Fibroblast of pulmonary artery (primary cell): ENCODE measurements around the gene LAMTOR1.

ENCODE experiments used
- DNase-seq: peaks from one replicate; pipeline ENCODE4 v3.0.0-alpha.2; 2010; ENCODE audit warnings: low read depth
- H3K4me3 ChIP-seq: replicated peaks from 2 replicates; pipeline ENCODE4 v1.5.1; 2011; ENCODE audit warnings: low read depth, mild to moderate bottlenecking, control low read depth, low read length, moderate library complexity
- CTCF ChIP-seq: IDR thresholded peaks from 2 replicates; pipeline ENCODE4 v1.5.1; 2011; ENCODE audit warnings: mild to moderate bottlenecking, control low read depth, low read length, inconsistent platforms; ENCODE audit errors: missing control alignments

LAMTOR1 gene

GRCh38 chr11:72081184-72081644 lies 21.9 kb downstream of the LAMTOR1 start:
- DNase-seq: no peak
- peak overlapping the region; percentile 62 for H3K4me3 ChIP-seq
- no peak for TF ChIP-seq CTCF

- peak within 1 kb of the TSS; percentile 62 for H3K4me3 ChIP-seq
- peak; percentile 100 for DNase-seq
- TF ChIP-seq CTCF: no peak
Measured at GRCh38 chr11:72080326-72081183, 22.5 kb downstream of the LAMTOR1 start, which contains the start of the genes LRRC51 and NUMA1. Gene LRRC51 (plus strand): TSS chr11:72080850. CDS start chr11:72089084, 8,234 bp downstream. Gene NUMA1 (minus strand): TSS chr11:72080542. CDS start chr11:72035943, 44,599 bp downstream.

DNA sequence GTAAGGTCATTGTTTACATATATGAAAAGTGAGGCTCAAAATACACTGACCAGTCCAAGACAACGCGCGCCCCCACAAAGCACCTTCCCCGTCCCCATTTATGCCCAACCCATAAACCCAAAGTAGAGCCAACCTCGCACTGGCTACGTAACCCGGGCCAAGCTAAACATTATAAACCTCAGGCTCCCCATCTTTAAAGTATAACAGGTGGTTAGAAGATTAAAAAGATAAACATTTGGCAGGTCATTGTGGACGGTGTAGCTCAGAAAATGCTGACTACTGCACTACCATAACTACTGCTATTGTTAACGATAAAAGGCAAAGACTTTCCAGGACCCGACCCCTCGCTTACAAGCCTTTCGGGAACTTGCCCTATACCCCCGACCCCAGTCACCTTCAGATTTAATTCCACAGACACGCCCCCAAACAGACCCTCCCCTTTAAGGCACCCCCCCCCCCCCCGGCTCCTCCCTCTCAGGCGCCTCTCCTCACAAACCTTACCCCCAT lies 23.2 kb downstream of the LAMTOR1 start:
- no peak for DNase-seq
- no peak for TF ChIP-seq CTCF

DNA sequence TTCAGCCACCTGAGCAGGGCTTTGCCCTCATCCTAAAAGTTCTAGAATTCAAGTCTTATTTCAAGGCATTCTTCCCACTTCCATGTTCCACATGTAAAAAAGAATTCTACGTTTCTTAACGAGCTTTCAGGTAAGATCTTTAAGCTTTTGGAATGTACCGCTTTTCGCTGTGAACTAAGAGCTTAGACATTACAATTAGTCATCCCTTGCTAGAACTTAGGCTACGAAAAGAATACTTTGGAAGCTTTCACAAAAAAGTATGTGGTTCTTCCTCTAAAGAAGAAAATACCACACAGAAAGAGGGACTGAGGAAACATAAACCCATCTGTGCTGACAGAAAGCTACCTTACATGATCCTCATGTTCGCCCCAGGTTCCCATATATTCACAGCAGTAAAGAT lies 24.6 kb downstream of the LAMTOR1 start:
- DNase-seq: no peak
- TF ChIP-seq CTCF: no peak
- peak overlapping the region; percentile 62 for H3K4me3 ChIP-seq

More for the DNA sequence above, 23.2 kb downstream of the LAMTOR1 start:
- H3K4me3 ChIP-seq: peak overlapping the region; percentile 62

DNA sequence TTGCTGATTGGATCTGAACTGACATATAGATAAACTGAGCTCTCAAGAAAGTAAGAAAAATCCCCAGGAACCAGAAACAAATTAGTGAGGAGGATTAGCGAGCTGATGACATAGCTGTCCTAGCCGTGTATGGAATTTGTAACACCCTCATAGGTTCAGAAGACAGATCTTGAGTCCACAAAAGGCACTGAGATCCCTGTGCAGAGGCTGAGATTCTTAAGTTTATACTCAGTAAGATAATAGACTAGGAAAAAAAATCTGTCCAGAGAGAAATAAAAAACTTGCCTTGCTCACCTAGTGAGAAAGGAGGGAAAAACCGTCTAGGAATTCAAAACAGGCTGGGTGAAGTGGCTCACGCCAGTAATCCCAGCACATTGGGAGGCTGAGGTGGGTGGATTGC lies 27.3 kb downstream of the LAMTOR1 start:
- H3K4me3 ChIP-seq: no peak overlapping the region
- no peak for DNase-seq
- TF ChIP-seq CTCF: no peak

GRCh38 chr11:72075109-72075508 lies 28.0 kb downstream of the LAMTOR1 start:
- DNase-seq: no peak
- no peak overlapping the region for H3K4me3 ChIP-seq

More at GRCh38 chr11:72075109-72075508, 28.0 kb downstream of the LAMTOR1 start:
- TF ChIP-seq CTCF: peak; percentile 2
